PFSK-1 (cell line): ENCODE data around the gene TREML2.

Experiments
- FOXP2 ChIP-seq: optimal IDR thresholded peaks from 2 replicates; pipeline ENCODE3; 2011; ENCODE audit warnings: borderline replicate concordance, control low read depth, inconsistent platforms; ENCODE audit not compliant: insufficient read depth; ENCODE audit errors: extremely low read length, extremely low read depth
- POLR2AphosphoS5 ChIP-seq: IDR thresholded peaks from 2 replicates; pipeline ENCODE4 v1.6.1; 2012; ENCODE audit warnings: low read depth, mild to moderate bottlenecking, control low read depth, low read length, moderate library complexity
- REST ChIP-seq, 2 experiments: IDR thresholded peaks; 2 replicates each; pipeline versions ENCODE4 v1.6.1 to v1.8.0; 2011 to 2012; ENCODE audit warnings: low read depth in 2 of 2, low read length in 2 of 2, control low read depth in 1 of 2, inconsistent platforms in 1 of 2, mild to moderate bottlenecking in 1 of 2, moderate library complexity in 1 of 2; ENCODE audit not compliant: insufficient read depth in 1 of 2
- SIN3A ChIP-seq: IDR thresholded peaks from 2 replicates; pipeline ENCODE4 v1.6.1; 2012; ENCODE audit warnings: mild to moderate bottlenecking, low read length, moderate library complexity, borderline replicate concordance; ENCODE audit not compliant: insufficient read depth
- TAF1 ChIP-seq: IDR thresholded peaks from 2 replicates; pipeline ENCODE4 v1.6.1; 2012; ENCODE audit warnings: low read length, control low read depth, borderline replicate concordance; ENCODE audit not compliant: insufficient read depth

TREML2 gene

GRCh38 chr6:41147917-41148316, 53.0 kb downstream of the TREML2 start:
- TF ChIP-seq POLR2AphosphoS5 (no peak), SIN3A (no peak), TAF1 (no peak), FOXP2 (no peak), REST (IDR thresholded peaks at IDR 0.05; ENCODE audit: insufficient read depth in 1 of 2, low read depth in 2 of 2, low read length in 2 of 2) (no peak)
